ENCODE results near the gene MYLIP. TPM values are rescaled to one million over a fixed set of nuclear protein-coding genes. Genes with fewer than 3 reads are reported as not detected.
A peak's percentile ranks its signal among the peaks of the same experiment; 100 is the strongest.
"Not testable (repeated sequence)": the region's sequence is repeated elsewhere in the genome, so short reads cannot be mapped to it uniquely, and the experiment has no call there.

The MYLIP gene
- total RNA-seq, 1 donor from 2014 or later: 13.5 TPM

- Histone ChIP-seq H3K27me3 (ENCODE audit: low read depth) (no peaks in the 10 kb centered on the region), H3K36me3 (no peaks in the 10 kb centered on the region), H3K4me3 (no peak overlapping the region), H3K27ac (replicated peaks) (no peak overlapping the region), H3K4me1 (no peaks in the 10 kb centered on the region), H3K9me3 (replicated peaks) (no peaks in the 10 kb centered on the region)
- DNase-seq: no peak
- TF ChIP-seq CTCF (IDR thresholded peaks at IDR 0.05; ENCODE audit: borderline replicate concordance): peak; percentile 58
- intact Hi-C loops (cut with micrococcal nuclease): no loop called here
Observed at GRCh38 chr6:16168858-16169257, 40.0 kb downstream of the MYLIP start.

GRCh38 chr6:16171400-16171799, 42.5 kb downstream of the MYLIP start:
- DNase-seq: no peak
- Histone ChIP-seq H3K4me1 (no peaks in the 10 kb centered on the region), H3K27ac (replicated peaks) (no peak overlapping the region), H3K9me3 (replicated peaks) (no peaks in the 10 kb centered on the region), H3K36me3 (no peaks in the 10 kb centered on the region), H3K4me3 (no peak overlapping the region), H3K27me3 (ENCODE audit: low read depth) (no peaks in the 10 kb centered on the region)
- intact Hi-C loops (cut with micrococcal nuclease): no loop called here
- no peak for TF ChIP-seq CTCF (IDR thresholded peaks at IDR 0.05; ENCODE audit: borderline replicate concordance)

GRCh38 chr6:16173167-16173940, 44.5 kb downstream of the MYLIP start:
- no peaks in the 10 kb centered on the region for H3K4me1 ChIP-seq
- intact Hi-C loops (cut with micrococcal nuclease): no loop called here
- no peak for TF ChIP-seq CTCF (IDR thresholded peaks at IDR 0.05; ENCODE audit: borderline replicate concordance)
- no peaks in the 10 kb centered on the region for H3K9me3 ChIP-seq (replicated peaks)
- H3K27ac ChIP-seq (replicated peaks): no peak overlapping the region
- H3K27me3 ChIP-seq (ENCODE audit: low read depth): no peaks in the 10 kb centered on the region
- no peak overlapping the region for H3K4me3 ChIP-seq
- H3K36me3 ChIP-seq: no peaks in the 10 kb centered on the region
- no peak for DNase-seq

GRCh38 chr6:16174416-16175078, 45.7 kb downstream of the MYLIP start:
- intact Hi-C loops (cut with micrococcal nuclease): no loop called here
- no peaks in the 10 kb centered on the region for H3K27me3 ChIP-seq (ENCODE audit: low read depth)
- H3K9me3 ChIP-seq (replicated peaks): no peaks in the 10 kb centered on the region
- no peak overlapping the region for H3K27ac ChIP-seq (replicated peaks)
- no peaks in the 10 kb centered on the region for H3K4me1 ChIP-seq
- TF ChIP-seq CTCF (IDR thresholded peaks at IDR 0.05; ENCODE audit: borderline replicate concordance): no peak
- no peak for DNase-seq
- H3K36me3 ChIP-seq: no peaks in the 10 kb centered on the region
- no peak overlapping the region for H3K4me3 ChIP-seq

GRCh38 chr6:16176600-16176999, 47.7 kb downstream of the MYLIP start:
- H3K36me3 ChIP-seq; intact Hi-C loops (cut with micrococcal nuclease); H3K27ac ChIP-seq (replicated peaks); H3K9me3 ChIP-seq (replicated peaks); H3K4me3 ChIP-seq; H3K4me1 ChIP-seq; DNase-seq; H3K27me3 ChIP-seq (ENCODE audit: low read depth): not testable (repeated sequence)

- no peaks in the 10 kb centered on the region for H3K36me3 ChIP-seq
- H3K27ac ChIP-seq (replicated peaks): no peak overlapping the region
- H3K9me3 ChIP-seq (replicated peaks): no peaks in the 10 kb centered on the region
- TF ChIP-seq CTCF (IDR thresholded peaks at IDR 0.05; ENCODE audit: borderline replicate concordance): no peak
- no peak overlapping the region for H3K4me3 ChIP-seq
- DNase-seq: no peak
- intact Hi-C loops (cut with micrococcal nuclease): no loop called here
- no peaks in the 10 kb centered on the region for H3K27me3 ChIP-seq (ENCODE audit: low read depth)
- H3K4me1 ChIP-seq: no peaks in the 10 kb centered on the region
Observed at GRCh38 chr6:16177881-16178280, 49.0 kb downstream of the MYLIP start.
